Osteocyte (in vitro differentiated cells): Measurements from ENCODE around the gene PDE4D. TPM values are rescaled to one million over a fixed set of nuclear protein-coding genes. Genes with fewer than 3 reads are reported as not detected.

Source experiments
- DNase-seq: peaks from one replicate; pipeline ENCODE4 v3.0.0; 2021; ENCODE audit warnings: mixed read lengths; ENCODE audit not compliant: unreplicated experiment; ENCODE audit errors: extremely low spot score
- H3K27ac Mint-ChIP-seq: one replicate; pipeline ENCODE4 v1.8.0; 2021; ENCODE audit warnings: mild to moderate bottlenecking, mixed read lengths; ENCODE audit not compliant: unreplicated experiment
- H3K27me3 Mint-ChIP-seq: one replicate; pipeline ENCODE4 v1.8.0; 2021; ENCODE audit warnings: mixed read lengths; ENCODE audit not compliant: unreplicated experiment
- H3K36me3 Mint-ChIP-seq: one replicate; pipeline ENCODE4 v1.8.0; 2021; ENCODE audit warnings: mixed read lengths; ENCODE audit not compliant: unreplicated experiment
- H3K4me1 Mint-ChIP-seq: one replicate; pipeline ENCODE4 v1.8.0; 2021; ENCODE audit warnings: mixed read lengths; ENCODE audit not compliant: unreplicated experiment
- H3K4me3 Mint-ChIP-seq: one replicate; pipeline ENCODE4 v1.8.0; 2021; ENCODE audit warnings: mild to moderate bottlenecking, moderate library complexity, mixed read lengths; ENCODE audit not compliant: unreplicated experiment
- H3K9me3 Mint-ChIP-seq: one replicate; pipeline ENCODE4 v1.8.0; 2021; ENCODE audit warnings: mixed read lengths; ENCODE audit not compliant: unreplicated experiment
- total RNA-seq: library from RNA; stranded (reverse); gene quantifications from 2 replicates; pipeline ENCODE4 v1.2.1, GENCODE V29; 2021
- TF ChIP-seq, protein P1 (sequence below): fragments of 200-600 bp; sonication (generic); IDR thresholded peaks from 2 replicates; pipeline ENCODE4 v1.5.0; 2021; ENCODE audit warnings: antibody characterized with exemption, mild to moderate bottlenecking, moderate library complexity

Gene PDE4D
- total RNA-seq, 1 donor from 2014 or later, result 24.2 TPM

DNA sequence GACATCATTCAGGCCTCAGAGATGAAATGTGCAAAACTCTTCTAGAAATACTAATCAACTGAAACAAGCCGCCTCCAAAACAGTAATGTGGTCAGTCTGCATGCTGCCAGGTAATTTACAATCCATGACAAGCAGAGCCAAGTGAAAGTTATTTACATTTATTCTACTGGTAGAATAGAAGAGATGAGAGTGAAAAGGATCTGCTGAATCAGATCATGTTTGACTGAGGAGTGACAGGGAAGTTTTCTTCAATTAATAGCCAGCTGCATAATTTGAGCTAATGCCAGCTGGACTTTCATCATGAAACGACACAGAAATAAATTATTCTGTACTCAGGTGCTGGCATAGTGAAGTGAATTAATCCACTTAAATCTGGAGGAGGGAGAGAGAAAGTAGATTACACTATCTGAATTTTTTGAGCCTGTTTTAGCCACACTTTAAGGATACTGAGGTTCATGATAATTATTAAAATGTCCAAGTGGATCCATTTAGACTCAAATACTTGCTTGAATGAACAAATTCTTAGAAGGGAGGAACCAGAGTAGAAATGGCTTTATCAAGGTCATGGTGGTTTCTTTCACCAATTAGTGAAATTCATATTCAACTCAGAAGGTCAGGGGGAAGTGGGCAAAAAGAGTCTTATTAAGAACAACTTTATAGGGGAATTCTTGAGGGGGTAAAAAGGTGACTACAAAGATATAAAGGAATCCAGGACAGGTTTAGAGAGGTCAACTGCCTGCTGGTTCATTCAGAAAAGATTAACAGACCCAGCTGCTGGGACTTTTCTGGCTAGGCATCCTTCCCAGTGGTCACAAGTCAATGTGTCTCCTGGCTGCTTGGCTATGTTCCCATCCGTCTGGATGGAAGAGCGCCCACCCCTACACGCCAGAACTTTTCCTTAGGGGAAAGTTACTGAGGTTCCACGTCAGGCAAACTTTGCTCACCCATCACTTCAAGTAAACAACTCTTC lies 350.4 kb downstream of the PDE4D start:
- Mint-ChIP-seq H3K9me3 (no peaks in the 10 kb centered on the region), H3K4me1 (peaks cover 19% of the 10 kb centered on the region), H3K4me3 (no peak overlapping the region), H3K27ac (peak overlapping the region; percentile 16), H3K36me3 (no peaks in the 10 kb centered on the region), H3K27me3 (no peaks in the 10 kb centered on the region)
- TF ChIP-seq, protein P1, sequence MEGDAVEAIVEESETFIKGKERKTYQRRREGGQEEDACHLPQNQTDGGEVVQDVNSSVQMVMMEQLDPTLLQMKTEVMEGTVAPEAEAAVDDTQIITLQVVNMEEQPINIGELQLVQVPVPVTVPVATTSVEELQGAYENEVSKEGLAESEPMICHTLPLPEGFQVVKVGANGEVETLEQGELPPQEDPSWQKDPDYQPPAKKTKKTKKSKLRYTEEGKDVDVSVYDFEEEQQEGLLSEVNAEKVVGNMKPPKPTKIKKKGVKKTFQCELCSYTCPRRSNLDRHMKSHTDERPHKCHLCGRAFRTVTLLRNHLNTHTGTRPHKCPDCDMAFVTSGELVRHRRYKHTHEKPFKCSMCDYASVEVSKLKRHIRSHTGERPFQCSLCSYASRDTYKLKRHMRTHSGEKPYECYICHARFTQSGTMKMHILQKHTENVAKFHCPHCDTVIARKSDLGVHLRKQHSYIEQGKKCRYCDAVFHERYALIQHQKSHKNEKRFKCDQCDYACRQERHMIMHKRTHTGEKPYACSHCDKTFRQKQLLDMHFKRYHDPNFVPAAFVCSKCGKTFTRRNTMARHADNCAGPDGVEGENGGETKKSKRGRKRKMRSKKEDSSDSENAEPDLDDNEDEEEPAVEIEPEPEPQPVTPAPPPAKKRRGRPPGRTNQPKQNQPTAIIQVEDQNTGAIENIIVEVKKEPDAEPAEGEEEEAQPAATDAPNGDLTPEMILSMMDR, result no peak
- DNase-seq, result no peak

DNA sequence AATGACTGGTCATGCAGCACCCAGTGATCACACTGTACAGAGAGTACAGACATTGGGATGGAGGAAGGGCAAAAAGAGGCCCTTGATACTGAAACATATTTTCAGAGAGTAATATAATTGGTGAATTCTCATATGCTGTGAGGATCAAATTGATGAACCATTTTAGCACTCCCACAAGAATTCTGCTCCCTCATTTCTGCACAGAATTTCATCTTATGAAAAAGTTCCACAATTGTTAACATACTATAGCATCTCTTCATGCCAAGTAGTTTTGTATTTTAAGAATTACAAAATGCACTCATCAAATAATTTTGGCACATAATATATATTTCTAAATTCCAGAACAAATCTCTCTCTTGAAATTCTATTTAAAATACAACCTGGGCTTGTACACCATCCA lies 351.2 kb downstream of the PDE4D start:
- Mint-ChIP-seq H3K4me1 (peaks cover 15% of the 10 kb centered on the region), H3K27ac (no peak overlapping the region), H3K4me3 (no peak overlapping the region), H3K9me3 (no peaks in the 10 kb centered on the region), H3K27me3 (no peaks in the 10 kb centered on the region), H3K36me3 (no peaks in the 10 kb centered on the region)
- TF ChIP-seq, protein P1, result no peak
- DNase-seq, result no peak

- no peaks in the 10 kb centered on the region for H3K9me3 Mint-ChIP-seq
- peaks cover 1% of the 10 kb centered on the region for H3K36me3 Mint-ChIP-seq
- H3K27ac Mint-ChIP-seq, result no peak overlapping the region
- H3K4me1 Mint-ChIP-seq, result peaks cover 15% of the 10 kb centered on the region
- no peak for DNase-seq
- no peaks in the 10 kb centered on the region for H3K27me3 Mint-ChIP-seq
- TF ChIP-seq, protein P1, result no peak
- no peak overlapping the region for H3K4me3 Mint-ChIP-seq
These were observed 353.2 kb downstream of the PDE4D start for GRCh38 chr5:59540366-59540765.

DNA sequence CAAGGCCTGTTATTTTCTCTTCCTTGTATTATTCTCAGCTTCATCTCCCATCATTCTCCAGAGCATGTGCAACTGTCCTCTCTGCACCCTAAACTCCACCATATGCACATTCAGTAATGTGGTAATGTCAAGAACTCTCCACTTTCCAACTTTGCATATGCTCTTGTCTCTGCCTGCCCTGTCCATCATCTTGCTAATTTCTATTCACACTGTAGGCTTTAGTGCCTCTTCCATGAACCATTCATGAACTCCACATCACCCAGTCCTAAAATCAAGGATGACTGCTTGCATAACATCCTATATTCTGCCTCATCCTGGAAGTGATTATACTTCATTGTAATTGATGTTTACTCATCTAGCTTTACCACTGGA lies 354.8 kb downstream of the PDE4D start:
- TF ChIP-seq, protein P1, result no peak
- H3K27ac Mint-ChIP-seq, result no peak overlapping the region
- no peaks in the 10 kb centered on the region for H3K27me3 Mint-ChIP-seq
- peaks cover 9% of the 10 kb centered on the region for H3K4me1 Mint-ChIP-seq
- H3K4me3 Mint-ChIP-seq, result no peak overlapping the region
- peaks cover 1% of the 10 kb centered on the region for H3K36me3 Mint-ChIP-seq
- H3K9me3 Mint-ChIP-seq, result no peaks in the 10 kb centered on the region
- DNase-seq, result no peak

GRCh38 chr5:59537961-59538749 lies 355.4 kb downstream of the PDE4D start:
- peaks cover 1% of the 10 kb centered on the region for H3K36me3 Mint-ChIP-seq
- DNase-seq, result no peak
- H3K27me3 Mint-ChIP-seq, result no peaks in the 10 kb centered on the region
- H3K27ac Mint-ChIP-seq, result no peak overlapping the region
- H3K4me1 Mint-ChIP-seq, result peaks cover 4% of the 10 kb centered on the region
- H3K9me3 Mint-ChIP-seq, result no peaks in the 10 kb centered on the region
- no peak overlapping the region for H3K4me3 Mint-ChIP-seq
- TF ChIP-seq, protein P1, result no peak
